NCI-H748 treated with DMSO at 0.1 percent for 48 hours (cell line): ENCODE data around the gene DEPP1.

Experiments
- DNase-seq: peaks from one replicate; lab custom pipeline; 2025; lab: John Stamatoyannopoulos, UW

Gene DEPP1

DNA sequence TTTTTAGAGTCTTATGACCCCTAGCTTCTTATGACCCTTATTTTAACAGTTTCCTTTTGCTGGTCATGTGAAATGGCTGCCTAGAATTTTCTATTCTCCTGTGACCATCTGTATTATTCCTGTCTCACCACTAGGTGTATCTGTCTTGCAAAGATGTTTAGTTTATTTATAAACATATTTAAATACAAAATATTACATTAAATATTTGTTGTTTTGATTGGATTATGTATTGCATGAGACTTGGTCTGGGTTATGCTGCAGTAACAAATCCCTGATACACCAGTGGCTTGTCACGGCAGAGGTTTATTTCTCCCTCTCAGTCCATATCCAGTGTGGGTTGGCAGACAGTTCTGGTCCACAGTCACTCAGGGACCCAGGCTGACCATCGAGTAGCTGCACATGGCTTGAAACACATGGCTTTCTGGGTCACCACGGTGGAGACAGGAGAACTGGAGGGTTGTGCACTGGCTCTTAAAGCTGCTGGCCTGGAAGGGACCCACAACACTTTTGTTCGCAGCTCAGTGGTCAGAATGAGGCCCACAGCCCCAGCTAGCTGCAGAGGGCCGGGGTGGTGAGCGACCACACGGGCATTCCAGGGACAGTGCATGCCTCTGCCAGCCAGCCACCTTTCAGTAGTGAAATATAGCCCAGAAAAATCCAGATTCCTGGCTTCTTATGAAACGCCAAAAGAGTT lies 11.6 kb downstream of the DEPP1 start:
- DNase-seq, result no peak

DNA sequence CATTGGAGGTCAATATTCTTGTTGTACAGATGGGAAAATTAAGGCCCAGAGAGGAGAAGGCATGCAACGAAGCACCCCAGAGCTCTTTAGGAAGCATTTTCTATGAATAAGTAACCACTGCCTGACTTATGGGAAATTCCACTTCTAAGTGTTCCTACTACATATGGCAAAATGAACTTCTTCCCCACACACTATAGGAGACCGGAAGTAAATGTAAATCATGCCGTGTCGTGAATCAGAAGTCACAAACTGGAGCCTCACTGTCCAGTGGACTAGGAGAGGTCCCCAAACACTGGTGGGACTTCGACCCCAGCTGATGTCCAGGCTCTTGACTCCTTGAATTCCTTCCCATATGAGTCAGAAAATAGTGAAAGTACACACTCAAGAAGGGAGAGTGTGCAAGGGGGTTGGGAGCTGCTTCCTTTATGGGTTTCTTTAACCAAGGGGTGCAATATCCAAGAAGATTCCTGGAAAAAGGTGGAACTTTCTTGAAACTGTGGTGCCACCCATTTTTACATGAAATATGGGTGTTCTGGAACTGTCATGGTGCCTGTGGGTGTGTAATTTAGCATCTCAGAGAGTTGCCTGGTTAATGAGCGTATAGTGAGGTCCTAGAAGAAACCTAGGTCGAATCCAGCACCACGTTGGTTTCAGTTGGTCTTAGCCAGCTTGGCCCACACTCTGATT lies 12.3 kb downstream of the DEPP1 start:
- DNase-seq, result no peak

DNA sequence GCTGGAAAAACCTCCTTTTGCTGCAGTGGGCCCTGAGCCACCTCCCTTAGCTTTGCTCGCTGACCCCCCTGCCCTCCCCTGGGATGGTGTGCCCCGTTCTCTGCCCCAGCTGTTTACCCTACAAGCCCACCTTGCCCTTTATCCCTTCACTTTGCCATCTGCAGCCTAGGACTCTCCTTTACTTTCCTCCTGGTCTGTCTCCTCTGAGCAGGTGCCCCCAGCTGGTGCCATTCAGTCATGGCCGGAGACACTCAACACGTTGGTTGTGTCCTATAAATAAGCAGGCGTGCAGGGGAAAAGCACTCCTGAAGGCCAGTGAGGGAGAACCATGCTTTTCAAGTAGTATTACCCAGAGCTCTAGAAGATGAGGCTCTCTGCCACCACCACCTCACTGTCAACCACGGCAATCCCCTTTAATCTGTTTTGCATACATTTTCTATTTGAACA lies 12.9 kb downstream of the DEPP1 start:
- DNase-seq, result no peak

DNA sequence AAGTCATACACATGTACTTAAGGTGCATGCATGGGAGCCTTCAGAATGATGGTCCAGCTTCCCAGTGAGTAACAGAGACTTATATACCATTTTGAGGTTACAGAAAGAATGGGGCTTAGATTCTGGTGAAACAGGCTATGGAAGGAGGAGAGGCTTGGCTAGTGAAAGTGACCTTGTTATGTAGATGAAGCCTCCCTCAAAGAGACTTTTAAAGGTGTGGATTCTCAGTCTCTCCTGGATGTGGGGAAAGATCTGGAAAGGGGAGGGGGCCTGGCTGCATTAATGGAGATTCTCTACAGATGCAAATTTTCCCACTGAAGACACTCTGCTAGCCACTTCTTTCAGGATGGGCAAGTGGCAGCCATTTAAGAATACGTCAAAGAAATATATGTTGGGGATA lies 13.5 kb downstream of the DEPP1 start:
- DNase-seq, result no peak

DNA sequence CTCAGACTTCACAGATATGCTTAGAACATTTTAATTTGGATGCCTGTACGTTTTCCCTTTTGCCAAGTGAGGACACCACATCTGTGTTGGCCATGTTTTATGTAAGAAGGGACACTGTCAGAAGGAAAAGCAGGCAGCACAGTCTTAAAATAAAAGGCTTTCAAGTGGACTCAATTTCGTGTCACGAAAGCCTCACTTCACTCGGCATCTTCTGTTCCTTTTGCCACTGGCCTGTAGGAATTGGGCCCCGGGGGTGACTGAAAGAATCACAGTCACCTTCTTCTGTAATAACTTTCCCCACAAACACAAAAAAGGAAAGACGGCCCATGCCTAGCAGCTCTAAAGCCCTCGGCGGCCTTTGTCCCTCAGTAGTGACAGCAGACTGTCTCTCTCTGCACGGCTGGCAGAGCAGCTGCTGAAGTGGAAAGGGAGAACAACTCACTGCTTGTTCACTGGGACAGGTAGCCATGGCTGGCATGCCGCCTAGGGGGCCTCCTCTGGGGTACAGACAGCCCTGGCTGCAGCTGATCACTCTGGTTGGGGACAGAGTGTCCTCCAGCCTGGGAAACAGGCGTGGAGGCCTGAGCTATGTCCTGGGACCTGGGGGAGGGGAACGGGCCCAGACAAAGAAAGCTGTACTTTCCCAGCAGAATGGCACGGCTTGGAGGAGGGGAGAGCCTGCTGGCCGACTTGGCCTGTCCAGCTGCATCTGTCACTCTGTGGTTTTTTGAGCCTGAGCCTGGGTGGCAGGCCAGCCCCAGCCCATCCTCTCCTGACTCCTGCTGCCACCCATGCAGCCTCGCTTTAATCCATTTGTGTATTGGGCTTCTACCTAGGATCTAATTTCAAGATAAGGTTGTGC lies 14.6 kb downstream of the DEPP1 start:
- no peak for DNase-seq

DNA sequence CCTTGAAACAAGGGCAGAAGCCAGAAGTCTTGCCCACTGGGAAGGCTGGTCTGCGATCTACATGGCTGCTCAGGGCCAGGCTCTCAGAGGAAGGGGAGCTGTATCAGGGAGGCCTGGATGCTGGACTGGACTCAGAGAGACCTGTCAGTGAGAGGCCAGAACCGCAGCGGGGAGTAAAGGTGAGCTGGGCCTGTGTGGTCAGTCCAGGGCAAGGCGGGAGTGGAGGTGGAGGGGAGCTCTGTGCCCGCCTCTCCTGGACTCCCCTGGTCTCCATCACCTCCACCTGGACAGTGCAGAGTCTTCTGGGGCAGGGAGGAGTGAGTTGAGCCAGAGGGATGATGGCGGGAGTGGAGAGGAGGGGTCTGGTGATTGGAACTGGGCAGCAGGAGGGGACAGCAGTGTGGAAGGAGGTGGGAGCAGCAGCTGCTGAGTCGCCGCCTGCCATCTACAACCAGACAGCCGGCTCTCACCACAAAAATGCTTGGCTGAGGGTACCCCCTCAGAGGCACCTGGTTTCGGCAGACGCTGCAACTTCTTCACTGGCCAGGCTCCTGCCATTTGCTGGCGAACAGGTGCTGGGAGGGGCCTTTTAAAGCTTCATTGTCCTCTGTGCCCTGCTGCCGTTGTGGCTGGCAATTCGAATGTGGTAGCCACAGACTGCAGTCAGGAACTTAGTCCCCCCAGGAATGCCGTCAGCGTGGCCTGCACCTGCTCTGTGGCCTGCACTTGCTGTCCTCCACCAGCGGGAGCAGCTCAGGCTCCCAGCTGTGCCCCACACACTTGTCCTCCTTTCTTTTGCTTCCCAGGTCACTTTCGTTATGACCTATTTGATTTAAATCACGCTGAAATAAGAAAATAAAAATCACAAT lies 15.5 kb downstream of the DEPP1 start:
- no peak for DNase-seq

DNA sequence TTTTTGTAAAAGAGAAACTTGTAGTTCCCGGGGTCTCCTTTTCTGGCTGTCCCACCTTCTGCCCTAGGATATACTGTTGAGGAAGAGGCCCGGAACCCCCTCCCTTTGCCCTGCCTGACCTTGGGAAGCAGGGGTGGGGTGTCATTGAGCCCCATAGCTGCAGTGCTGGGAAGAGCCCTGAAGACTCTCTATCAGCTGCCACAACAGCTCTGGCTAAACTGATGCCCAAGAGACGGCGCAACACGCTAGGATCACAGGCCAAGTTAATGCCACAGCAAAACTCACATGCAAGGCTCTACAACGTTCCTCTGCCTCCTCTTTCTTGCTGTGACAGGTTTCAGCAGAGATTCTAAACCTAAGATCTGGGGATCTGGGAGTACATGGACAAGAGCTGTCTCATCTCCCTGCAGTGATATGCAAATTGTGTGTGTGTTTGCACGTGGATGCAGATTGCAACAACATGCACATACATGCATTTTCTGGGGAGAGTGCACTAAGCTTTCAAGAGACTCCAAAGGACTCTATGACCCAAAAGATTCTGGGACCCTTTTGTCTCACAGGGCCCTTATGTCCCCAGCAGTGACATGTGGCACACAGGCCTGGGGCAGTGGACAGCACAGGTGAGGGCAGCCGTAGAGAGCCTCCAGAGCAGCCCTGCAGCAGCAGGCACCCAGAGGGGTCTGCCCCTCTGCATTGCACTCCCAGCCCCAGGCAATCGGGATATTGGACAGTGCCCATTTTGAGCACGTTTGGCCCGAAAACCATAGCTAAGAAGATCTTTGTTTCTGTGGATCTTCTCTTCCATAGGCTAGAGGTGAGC lies 16.5 kb downstream of the DEPP1 start:
- no peak for DNase-seq

DNA sequence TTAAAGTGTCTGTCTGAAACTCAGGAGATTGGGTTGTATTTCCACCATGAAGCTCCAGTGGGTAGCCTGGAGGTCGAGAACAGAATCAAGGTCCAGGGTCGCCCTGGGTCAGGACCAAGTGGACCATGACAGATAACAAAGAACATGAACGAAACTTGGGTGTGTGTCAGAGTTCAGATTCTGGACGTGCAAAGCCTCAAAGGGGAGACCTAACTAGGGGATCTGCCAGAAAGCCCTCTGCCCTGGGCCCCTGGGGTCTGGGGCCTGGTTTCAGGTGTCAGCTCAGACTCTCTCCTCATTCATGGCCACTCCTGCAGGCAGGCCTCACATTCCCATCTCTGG lies 17.4 kb downstream of the DEPP1 start:
- DNase-seq, result no peak

DNA sequence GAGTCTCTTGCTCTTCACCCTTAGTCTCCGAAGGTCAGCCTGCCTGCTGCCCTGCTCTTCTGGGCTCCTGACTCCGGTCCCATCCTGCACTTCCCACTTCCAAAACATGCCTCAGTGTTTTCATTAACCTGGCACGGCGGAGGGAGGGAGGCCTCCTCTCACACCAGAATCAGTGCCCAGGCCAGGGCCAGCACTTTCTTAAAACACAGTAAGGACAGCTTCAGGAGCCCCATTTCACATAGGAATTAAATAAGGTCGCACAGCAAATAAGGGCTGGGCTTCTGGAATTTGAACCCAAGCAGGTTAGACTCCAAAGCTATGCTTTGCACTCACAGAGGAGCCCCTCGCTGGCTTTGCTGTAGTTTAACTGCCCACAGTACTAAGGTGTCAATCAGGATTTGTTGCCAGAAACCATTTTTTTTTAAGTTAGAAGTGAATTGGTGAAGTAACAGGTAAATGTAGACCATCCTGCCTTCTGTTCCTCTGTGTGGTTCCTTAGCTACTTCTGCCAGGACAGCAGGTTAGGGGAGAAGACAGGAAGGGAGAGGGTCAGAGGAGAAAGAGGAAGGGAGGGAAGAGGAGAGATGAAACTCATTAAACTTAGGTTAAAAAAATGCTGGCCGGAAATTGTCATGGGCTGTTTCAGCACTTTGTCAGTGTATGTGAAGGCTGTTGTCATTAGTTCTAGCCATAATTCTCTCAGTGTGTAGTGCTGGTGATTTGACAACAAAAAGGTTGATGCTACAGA lies 18.0 kb downstream of the DEPP1 start:
- DNase-seq, result no peak

DNA sequence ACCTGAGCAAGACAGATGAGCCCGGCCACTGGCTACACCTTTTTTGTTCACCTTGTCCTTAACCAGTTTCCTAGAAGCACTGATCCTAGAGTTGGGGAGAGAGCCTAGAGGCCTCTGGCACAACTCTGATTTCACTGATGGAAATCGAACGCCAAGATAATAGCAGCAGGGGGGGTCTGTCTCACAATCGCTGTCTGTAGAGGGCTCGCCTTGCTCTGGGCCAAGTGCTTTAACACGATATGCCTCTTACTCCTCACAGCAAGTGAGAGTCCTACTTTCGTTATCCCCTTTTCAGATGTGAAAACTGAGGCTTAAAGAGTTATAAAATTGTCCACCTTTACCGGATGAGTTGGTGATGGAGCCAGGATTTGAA lies 18.5 kb downstream of the DEPP1 start:
- DNase-seq, result no peak

DNA sequence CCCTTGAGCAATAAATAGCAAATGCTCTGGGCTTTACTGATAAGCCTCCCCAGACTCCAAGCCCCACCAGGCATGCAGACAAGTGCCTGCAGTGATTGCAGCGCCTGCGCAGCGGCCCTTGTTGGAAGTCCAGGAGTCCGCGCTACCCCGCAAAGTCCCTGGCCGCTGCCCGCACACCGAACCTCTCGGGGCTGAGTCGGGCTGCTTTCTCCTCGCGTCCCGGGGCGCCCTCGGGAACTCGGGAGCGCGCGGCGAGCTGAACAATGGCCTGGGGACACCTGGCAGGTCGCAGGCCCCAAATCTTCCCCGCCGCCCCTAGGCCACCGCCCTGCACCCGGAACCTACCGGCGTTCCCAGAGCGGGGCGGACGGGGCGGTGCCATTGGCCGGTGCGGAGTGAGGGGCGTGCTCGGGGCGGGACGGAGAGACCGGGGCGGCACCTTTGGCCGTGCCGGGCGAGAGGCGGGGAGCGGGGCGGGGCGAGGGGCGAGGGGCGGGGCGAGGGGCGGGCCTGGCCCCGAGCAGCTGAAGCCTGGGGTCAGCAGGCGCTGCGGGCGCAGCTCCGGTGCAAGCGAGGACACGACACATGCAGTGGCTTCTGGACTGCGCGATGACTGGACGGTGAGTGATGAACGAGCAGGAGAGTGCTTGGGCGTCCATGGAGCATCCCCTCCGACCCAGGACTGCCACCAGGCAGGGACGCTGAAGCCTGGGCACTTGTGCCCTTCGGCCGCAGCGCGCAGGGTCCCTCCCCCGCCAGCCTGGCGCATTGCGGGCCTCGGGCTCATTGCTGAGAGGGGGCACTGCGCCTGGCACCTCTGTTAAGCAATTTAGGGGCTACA lies 19.1 kb downstream of the DEPP1 start, which contains the start of gene RASSF4:
RASSF4 (plus strand) TSS at position 556 of the 841 bp plus-strand sequence. CDS start 10,401 bp downstream, outside the sequence.
- DNase-seq, result peak; percentile 54

DNA sequence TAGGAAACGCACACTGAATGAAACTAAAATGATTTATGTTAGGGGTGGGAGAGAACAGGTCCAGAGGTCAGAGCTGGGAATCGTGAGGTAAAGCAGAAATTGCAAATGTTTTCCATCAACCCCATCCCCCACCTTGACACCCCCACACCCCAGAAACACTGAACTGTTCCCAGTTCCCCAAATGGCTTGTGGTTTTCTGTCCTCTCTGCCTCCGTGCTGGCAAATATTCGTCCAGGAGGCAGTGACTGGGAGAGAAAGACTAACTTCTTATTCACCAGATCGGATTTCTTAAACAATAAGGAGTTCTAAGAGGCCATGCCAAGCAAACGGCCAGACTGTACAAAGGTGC lies 19.7 kb downstream of the DEPP1 start:
- no peak for DNase-seq

DNA sequence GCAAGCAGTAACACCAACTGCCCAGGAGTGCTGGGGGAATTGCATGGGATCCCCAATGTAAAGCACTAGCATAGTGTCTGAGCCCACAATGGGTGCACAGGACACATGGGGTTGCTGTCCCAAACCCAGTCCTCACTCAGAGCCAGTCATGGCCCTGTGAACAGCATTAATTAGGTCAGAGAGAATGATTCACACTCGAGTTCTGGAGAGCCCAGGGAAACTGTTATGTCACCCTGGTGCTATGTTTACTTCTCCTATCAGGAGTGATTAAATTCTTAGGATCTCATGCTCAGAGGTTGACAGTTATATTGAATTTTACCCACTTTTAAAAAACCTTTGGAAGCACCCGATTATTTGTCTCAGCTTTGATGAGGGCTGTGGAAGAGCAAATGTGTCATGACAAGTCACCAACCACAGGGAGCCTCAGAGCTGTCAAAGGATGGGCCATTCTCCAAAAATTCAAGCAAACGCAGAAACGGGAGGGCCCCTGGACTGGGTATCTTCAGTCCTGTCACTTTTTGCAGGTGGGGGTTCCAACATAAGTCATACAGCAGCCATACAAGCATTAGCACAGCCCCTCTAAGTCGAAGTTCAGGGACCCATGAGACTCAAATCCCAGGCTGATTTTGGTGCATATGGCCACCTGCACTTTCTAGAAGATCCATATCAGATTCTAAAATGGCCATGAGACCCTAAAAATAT lies 20.3 kb downstream of the DEPP1 start:
- no peak for DNase-seq

DNA sequence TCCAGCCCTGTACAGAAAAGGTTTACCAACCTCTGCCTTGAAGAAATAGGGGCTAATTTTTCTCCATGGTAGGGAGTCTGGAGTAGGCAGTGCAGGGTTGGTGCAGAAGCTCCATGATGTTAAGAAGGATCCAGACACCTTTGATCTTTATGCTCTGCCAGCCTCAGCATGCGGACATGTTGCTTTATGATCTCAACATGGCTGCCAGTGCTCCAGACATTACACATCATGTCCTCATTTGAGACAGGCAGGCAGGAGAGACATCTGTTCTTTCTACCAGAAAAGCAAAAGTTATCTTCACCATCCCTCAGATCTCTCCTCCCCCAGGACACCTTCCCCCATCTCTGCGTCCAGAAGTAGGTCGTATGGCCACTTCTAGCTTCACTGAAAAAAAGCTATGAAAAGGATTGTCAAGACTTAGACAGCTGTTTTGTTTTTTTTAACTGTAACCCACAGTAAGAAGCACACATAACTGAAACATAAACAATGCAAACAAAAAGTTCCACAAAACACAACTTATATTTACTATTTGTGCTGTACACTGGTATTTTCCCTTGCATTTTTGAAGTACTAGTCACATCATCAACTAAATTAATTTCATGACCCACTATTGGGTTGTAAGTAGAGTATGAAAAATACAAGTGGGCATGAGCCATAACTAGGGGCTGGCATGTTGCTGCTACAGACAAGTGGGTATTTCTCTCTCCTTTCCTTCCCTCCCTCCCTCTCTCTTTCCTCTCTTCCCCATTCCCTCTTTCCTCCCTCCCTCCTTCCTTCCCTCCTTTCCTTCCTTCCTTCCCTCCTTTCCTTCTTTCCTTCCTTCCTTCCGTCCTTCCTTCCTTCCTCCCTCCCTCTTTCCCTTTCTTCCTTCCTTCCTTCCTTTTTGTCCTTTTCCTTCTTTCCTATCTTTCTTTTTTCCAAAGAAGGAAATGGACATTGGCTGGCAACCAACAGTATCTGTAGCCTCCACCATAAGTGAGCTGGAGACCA lies 21.6 kb downstream of the DEPP1 start:
- no peak for DNase-seq

DNA sequence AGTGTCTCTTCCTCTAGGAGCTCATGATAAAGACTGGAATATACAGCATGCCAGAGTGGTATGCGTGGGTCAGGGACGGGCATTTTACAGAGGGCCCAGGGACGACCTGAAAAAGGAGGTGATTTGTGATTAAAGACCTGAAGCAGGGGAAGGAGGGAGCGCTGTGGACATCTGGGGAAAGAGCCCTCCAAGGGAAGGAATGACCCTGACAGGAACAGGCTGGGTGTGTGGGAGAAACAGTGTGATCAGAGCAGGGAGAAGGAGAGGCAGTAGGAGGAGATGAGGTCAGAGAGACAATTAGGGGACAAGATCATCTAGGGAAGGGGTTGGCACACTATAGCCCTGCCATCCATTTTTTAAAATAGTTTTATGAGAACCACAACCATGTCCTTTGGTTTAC lies 22.4 kb downstream of the DEPP1 start:
- DNase-seq, result no peak

DNA sequence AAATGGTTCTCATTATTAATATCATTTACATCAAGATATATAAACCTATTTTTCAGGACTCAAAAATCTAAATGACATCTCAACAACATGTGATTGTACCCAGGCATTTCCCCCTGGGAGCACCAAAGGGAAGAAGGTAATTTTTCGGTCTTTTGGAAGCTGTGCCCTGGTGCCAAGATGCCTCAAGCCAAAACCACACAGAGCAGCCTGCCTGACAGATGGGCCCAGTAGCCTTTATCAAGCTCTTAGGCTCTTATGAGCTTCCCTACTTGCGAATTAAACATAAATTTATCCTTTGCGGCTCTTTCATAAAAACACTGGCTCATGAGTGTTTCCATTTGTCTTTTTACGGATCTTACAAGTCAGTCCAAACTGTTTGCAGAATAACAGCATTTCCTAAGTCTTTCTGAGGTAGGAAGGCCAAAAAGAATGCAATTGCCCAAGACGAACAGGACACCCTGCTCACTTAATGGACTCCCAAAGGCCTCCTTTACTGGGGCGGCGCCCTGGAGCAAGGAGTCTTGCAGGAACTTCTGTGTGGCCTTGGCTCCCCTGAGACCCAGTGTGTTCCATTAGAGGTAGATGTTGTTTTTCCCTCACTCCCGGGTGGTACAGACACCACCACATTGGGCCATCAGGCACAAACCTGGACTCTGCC lies 23.1 kb downstream of the DEPP1 start:
- DNase-seq, result no peak

DNA sequence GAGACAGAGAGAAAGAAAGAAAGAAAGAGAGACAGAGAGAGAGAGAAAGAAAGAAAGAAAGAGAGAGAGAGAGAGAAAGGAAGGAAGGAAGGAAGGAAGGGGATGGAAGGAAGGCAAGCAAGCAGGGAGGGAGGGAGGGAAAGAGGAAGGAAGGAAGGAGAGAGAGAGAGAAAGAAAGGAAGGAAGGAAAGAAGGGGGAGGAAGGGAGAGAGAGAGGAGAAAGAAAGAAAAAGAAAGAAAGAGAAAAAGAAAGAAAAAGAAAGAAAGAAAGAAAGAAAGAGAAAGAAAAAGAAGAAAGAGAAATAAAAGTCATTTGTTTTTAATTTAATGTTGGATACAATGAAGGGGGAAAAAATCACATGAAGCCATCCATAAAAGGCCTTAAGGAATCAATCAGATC lies 23.6 kb downstream of the DEPP1 start:
- no peak for DNase-seq
